H1 (cell line): ENCODE measurements around the gene THRB. TPM values are rescaled to one million over a fixed set of nuclear protein-coding genes. Genes with fewer than 3 reads are reported as not detected.

Experiments
- CTCF ChIA-PET: fragments of 300-600 bp; sonication (Branson Sonifier 250); formaldehyde crosslinking; loops from one replicate; lab custom pipeline; 2021; ENCODE audit not compliant: partially characterized antibody; lab: Charles Lee
- POLR2A ChIA-PET: fragments of 300-600 bp; sonication (Branson Sonifier 250); formaldehyde crosslinking; loops from one replicate; lab custom pipeline; 2021; ENCODE audit warnings: inconsistent platforms; ENCODE audit not compliant: partially characterized antibody; lab: Charles Lee
- DNase-seq, 2 experiments: peaks; one replicate each; pipeline versions ENCODE4 v3.0.0 to v3.0.0-alpha.2; 2010 to 2022; ENCODE audit warnings: low spot score in 2 of 2, low read depth in 1 of 2, mixed read lengths in 1 of 2
- FAIRE-seq: peaks from 2 replicates; lab custom pipeline; 2011; peaks lifted over from hg19 to GRCh38; lab: Jason Lieb, UNC
- H2AFZ ChIP-seq: 2 replicates; pipeline ENCODE4 v1.8.1; 2012; ENCODE audit warnings: low read length, inconsistent platforms
- H2AK5ac ChIP-seq: 2 replicates; pipeline ENCODE4 v1.6.1; 2013; ENCODE audit warnings: low read depth, low read length
- H2BK120ac ChIP-seq: replicated peaks from 2 replicates; pipeline ENCODE3; 2013; ENCODE audit warnings: low read depth, low read length, inconsistent platforms
- H2BK12ac ChIP-seq: 2 replicates; pipeline ENCODE4 v1.6.1; 2013; ENCODE audit warnings: low read depth, low read length
- H2BK15ac ChIP-seq: 2 replicates; pipeline ENCODE4 v1.6.1; 2013; ENCODE audit warnings: low read length
- H2BK20ac ChIP-seq: 2 replicates; pipeline ENCODE4 v1.6.1; 2013; ENCODE audit warnings: low read length
- H2BK5ac ChIP-seq: 2 replicates; pipeline ENCODE4 v1.6.1; 2013; ENCODE audit warnings: low read depth, low read length
- H3K14ac ChIP-seq: 2 replicates; pipeline ENCODE4 v1.6.1; 2013; ENCODE audit warnings: inconsistent platforms; ENCODE audit not compliant: insufficient read length
- H3K18ac ChIP-seq: 2 replicates; pipeline ENCODE4 v1.6.1; 2013; ENCODE audit warnings: low read length; ENCODE audit errors: extremely low read depth
- H3K23ac ChIP-seq: 2 replicates; pipeline ENCODE4 v1.6.1; 2013; ENCODE audit warnings: inconsistent platforms; ENCODE audit not compliant: insufficient read length
- H3K23me2 ChIP-seq: 2 replicates; pipeline ENCODE4 v1.6.1; 2013; ENCODE audit warnings: low read depth, low read length
- H3K27ac ChIP-seq: 2 replicates; pipeline ENCODE4 v1.6.1; 2011; ENCODE audit warnings: low read depth, low read length, inconsistent platforms
- H3K27me3 ChIP-seq, 4 experiments: replicated peaks in 1 of 4; 1 replicate in 1 of 4; 2 replicates in 3 of 4; pipeline versions ENCODE4 v1.6.1 to v1.8.1; 2011 to 2013; ENCODE audit warnings: low read length in 3 of 4, mild to moderate bottlenecking in 3 of 4, inconsistent platforms in 2 of 4, mixed read lengths in 2 of 4, moderate library complexity in 1 of 4; ENCODE audit not compliant: control insufficient read depth in 3 of 4, insufficient read depth in 3 of 4; ENCODE audit errors: extremely low read depth in 1 of 4
- H3K36me3 ChIP-seq, 4 experiments: 2 replicates each; pipeline versions ENCODE4 v1.6.1 to v1.8.1; 2011 to 2013; ENCODE audit warnings: mild to moderate bottlenecking in 4 of 4, low read length in 3 of 4, moderate library complexity in 2 of 4, control low read depth in 1 of 4, inconsistent platforms in 1 of 4; ENCODE audit not compliant: insufficient read depth in 4 of 4, control insufficient read depth in 2 of 4
- H3K4ac ChIP-seq: replicated peaks from 2 replicates; pipeline ENCODE3; 2013; ENCODE audit warnings: low read length, low read depth, mixed read lengths, inconsistent platforms; ENCODE audit not compliant: insufficient read length
- H3K4me1 ChIP-seq, 4 experiments: replicated peaks in 1 of 4; 1 replicate in 1 of 4; 2 replicates in 3 of 4; pipeline versions ENCODE4 v1.6.1 to v1.8.1; 2011 to 2013; ENCODE audit warnings: low read length in 3 of 4, inconsistent platforms in 2 of 4, mixed read lengths in 1 of 4; ENCODE audit not compliant: insufficient read depth in 4 of 4, control insufficient read depth in 3 of 4
- H3K4me2 ChIP-seq, 2 experiments: 2 replicates each; pipeline versions ENCODE4 v1.6.1 to v1.8.1; 2011 to 2013; ENCODE audit warnings: low read depth in 2 of 2, low read length in 2 of 2, control low read depth in 1 of 2, inconsistent platforms in 1 of 2, mild to moderate bottlenecking in 1 of 2; ENCODE audit not compliant: insufficient read depth in 1 of 2
- H3K4me3 ChIP-seq, 4 experiments: fragments of 200-600, 300-600 bp in 1 of 4; sonication (generic), shearing (Covaris generic), sonication (Bioruptor Twin) in 1 of 4; 2 replicates each; pipeline versions ENCODE4 v1.5.1 to v1.8.1; 2011 to 2016; ENCODE audit warnings: low read length in 4 of 4, low read depth in 3 of 4, control low read depth in 2 of 4, inconsistent platforms in 2 of 4, mild to moderate bottlenecking in 2 of 4, mixed read lengths in 1 of 4, moderate library complexity in 1 of 4; ENCODE audit not compliant: insufficient read depth in 2 of 4; ENCODE audit errors: extremely low read depth in 1 of 4
- H3K56ac ChIP-seq: replicated peaks from 2 replicates; pipeline ENCODE3; 2013; ENCODE audit warnings: low read depth, mild to moderate bottlenecking, mixed read lengths, low read length, inconsistent platforms; ENCODE audit not compliant: insufficient read length
- H3K79me1 ChIP-seq: 2 replicates; pipeline ENCODE4 v1.6.1; 2013; ENCODE audit warnings: low read depth, low read length, control low read depth
- H3K79me2 ChIP-seq, 2 experiments: 2 replicates each; pipeline versions ENCODE4 v1.6.1 to v1.8.1; 2012 to 2013; ENCODE audit warnings: low read length in 2 of 2, mild to moderate bottlenecking in 2 of 2, inconsistent platforms in 1 of 2; ENCODE audit not compliant: insufficient read depth in 2 of 2, control insufficient read depth in 1 of 2
- H3K9ac ChIP-seq, 4 experiments: replicated peaks in 1 of 4; 1 replicate in 1 of 4; 2 replicates in 3 of 4; pipeline versions ENCODE4 v1.6.1 to v1.8.1; 2011 to 2013; ENCODE audit warnings: low read depth in 3 of 4, low read length in 3 of 4, control low read depth in 2 of 4, mild to moderate bottlenecking in 2 of 4, moderate library complexity in 2 of 4, inconsistent platforms in 1 of 4; ENCODE audit errors: extremely low read depth in 1 of 4
- H3K9me3 ChIP-seq, 2 experiments: 2 replicates each; pipeline versions ENCODE4 v1.6.1 to v1.8.1; 2012 to 2013; ENCODE audit warnings: mild to moderate bottlenecking in 2 of 2, moderate library complexity in 2 of 2, control low read depth in 1 of 2, inconsistent platforms in 1 of 2, low read depth in 1 of 2, low read length in 1 of 2, mixed read lengths in 1 of 2; ENCODE audit not compliant: insufficient read depth in 2 of 2
- H4K20me1 ChIP-seq, 2 experiments: replicated peaks in 1 of 2; 2 replicates each; pipeline versions ENCODE3 to v1.8.1; 2011 to 2013; ENCODE audit warnings: inconsistent platforms in 2 of 2, low read length in 2 of 2, mild to moderate bottlenecking in 1 of 2; ENCODE audit not compliant: insufficient read depth in 2 of 2, control insufficient read depth in 1 of 2
- H4K5ac ChIP-seq: 2 replicates; pipeline ENCODE4 v1.6.1; 2013; ENCODE audit warnings: low read length, low read depth, mixed read lengths, inconsistent platforms; ENCODE audit not compliant: insufficient read length
- H4K8ac ChIP-seq: 2 replicates; pipeline ENCODE4 v1.8.0; 2013; ENCODE audit warnings: mild to moderate bottlenecking, moderate library complexity, low read length, inconsistent platforms; ENCODE audit not compliant: insufficient read depth; ENCODE audit errors: extremely low read depth
- H4K91ac ChIP-seq: replicated peaks from 2 replicates; pipeline ENCODE3; 2013; ENCODE audit warnings: low read length, mixed read lengths, inconsistent platforms; ENCODE audit not compliant: insufficient read length
- BACH1 ChIP-seq: IDR thresholded peaks from 2 replicates; pipeline ENCODE4 v1.6.1; 2012; ENCODE audit warnings: low read length, improper control_type of control experiment
- CREB1 ChIP-seq: IDR thresholded peaks from 2 replicates; pipeline ENCODE4 v1.6.1; 2012; ENCODE audit warnings: inconsistent platforms
- EP300 ChIP-seq, 2 experiments: IDR thresholded peaks; 1 replicate in 1 of 2; 2 replicates in 1 of 2; pipeline ENCODE4 v1.6.1; 2011 to 2012; ENCODE audit warnings: low read depth in 2 of 2, low read length in 2 of 2, mild to moderate bottlenecking in 2 of 2, borderline replicate concordance in 1 of 2, inconsistent platforms in 1 of 2, moderate library complexity in 1 of 2
- KDM4A ChIP-seq: IDR thresholded peaks from one replicate; pipeline ENCODE4 v1.7.1; 2012; ENCODE audit warnings: low read depth, mild to moderate bottlenecking, moderate library complexity, low read length, inconsistent platforms; ENCODE audit not compliant: severe bottlenecking
- NANOG ChIP-seq: IDR thresholded peaks from 2 replicates; pipeline ENCODE4 v1.6.1; 2011; ENCODE audit warnings: low read length, low read depth, mild to moderate bottlenecking, inconsistent platforms; ENCODE audit not compliant: insufficient read depth, poor library complexity, severe bottlenecking
- SAP30 ChIP-seq: fragments of 300-600 bp; sonication (generic); IDR thresholded peaks from 2 replicates; pipeline ENCODE4 v1.7.1; 2012; ENCODE audit warnings: low read length, moderate library complexity, mild to moderate bottlenecking, inconsistent platforms; ENCODE audit not compliant: insufficient read depth, insufficient replicate concordance
- TAF7 ChIP-seq: optimal IDR thresholded peaks from 2 replicates; pipeline ENCODE3; 2011; ENCODE audit warnings: low read depth, mild to moderate bottlenecking, inconsistent platforms, low read length, moderate library complexity, borderline replicate concordance
- WGBS, 2 experiments: shearing (Covaris generic) in 1 of 2; methylation state at CpG; one replicate each; pipeline versions ENCODE4 v1.1.6 to v1.1.7; 2013 to 2015; ENCODE audit warnings: low lambda C conversion rate in 2 of 2, mixed read lengths in 2 of 2, inconsistent platforms in 1 of 2, low coverage in 1 of 2, missing lambda C conversion rate in 1 of 2; ENCODE audit not compliant: insufficient replicate concordance in 2 of 2, insufficient coverage in 1 of 2, insufficient read length in 1 of 2; ENCODE audit errors: extremely low coverage in 1 of 2, missing lambda C conversion rate in 1 of 2; 5-methylcytosine and 5-hydroxymethylcytosine counted together
- polyA plus RNA-seq, 7 experiments: library from polyadenylated mRNA; depleted of rRNA in 3 of 7; stranded (reverse) in 5 of 7; unstranded in 2 of 7; fragments of >200 nt in 5 of 7; fragments of 200-250 nt in 2 of 7; gene quantifications; 1 replicate in 5 of 7; 2 replicates in 1 of 7; 4 replicates in 1 of 7; pipeline versions ENCODE4 v1.2.1 to v1.2.3, GENCODE V29; 2011 to 2013; ENCODE audit warnings: missing spikeins in 2 of 7, mixed read lengths in 2 of 7
- total RNA-seq: library from RNA; stranded (reverse); fragmentation: NEBNext Ultra II Directional; extraction: Animal tissue kit (Norgen Biotek cat#: 25700); gene quantifications from 2 replicates; pipeline ENCODE4 v1.2.1, GENCODE V29; 2021
- TF ChIP-seq, protein P1 (sequence below): IDR thresholded peaks from 2 replicates; pipeline ENCODE4 v1.6.1; 2012; ENCODE audit warnings: low read length, inconsistent platforms

The THRB gene
- total and polyA plus RNA-seq, 2 of the 8 experiments (the other 6 are each of a cell fraction or from before 2014, with no cell fraction given), result 0.98 to 3.9 TPM

DNA sequence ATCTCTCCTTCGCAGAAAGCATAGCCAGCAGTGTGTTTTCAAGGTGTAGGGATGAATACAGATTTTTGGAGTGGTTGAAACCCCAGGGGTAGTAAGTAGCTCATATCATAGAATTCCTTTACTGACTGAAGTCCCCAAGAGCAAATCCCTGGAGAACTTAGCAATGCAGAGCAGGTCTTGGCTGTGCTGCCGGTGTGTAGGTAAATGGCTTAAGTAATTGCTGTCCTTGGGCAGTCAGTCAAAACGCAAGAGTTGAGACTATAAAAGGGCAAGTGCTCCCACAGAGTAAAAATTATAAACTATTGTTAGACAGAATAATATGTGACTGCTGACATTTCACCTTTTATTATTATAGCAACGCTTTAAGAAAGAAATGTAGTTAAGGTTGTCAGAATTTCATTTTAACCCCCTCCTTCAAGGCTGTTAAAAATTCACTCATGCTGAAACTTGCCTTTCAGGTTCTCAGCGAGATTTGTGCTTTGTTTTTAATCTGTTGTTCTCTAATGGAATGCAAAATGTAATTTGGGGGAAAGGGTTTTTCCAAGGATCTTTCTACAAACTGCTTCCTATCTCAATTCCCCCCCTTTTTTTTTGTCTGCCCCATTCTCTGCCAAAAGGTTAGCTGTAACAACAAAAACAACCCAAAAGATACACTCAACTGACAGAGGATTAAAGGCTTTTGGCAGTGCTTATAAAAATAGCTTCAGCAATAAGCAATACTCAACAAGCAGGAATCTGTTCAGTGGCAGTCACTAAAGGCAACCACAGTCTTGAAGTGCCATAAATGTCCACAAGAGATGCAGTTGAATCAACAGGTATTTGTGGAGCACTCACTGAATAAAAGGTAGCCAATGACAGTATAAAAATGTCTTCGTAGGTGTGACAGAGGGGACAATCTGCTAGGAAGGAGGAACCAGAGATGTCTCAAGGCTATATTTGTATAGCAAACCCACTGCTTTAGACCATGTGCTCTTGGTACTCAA lies 105.3 kb downstream of the THRB start:
- Histone ChIP-seq H3K14ac (no peak overlapping the region), H3K9me3 (no peaks in the 10 kb centered on the region), H2AK5ac (no peak overlapping the region), H3K4me3 (peak overlapping the region in 1 of 4 experiments; percentile 5; a peak in 2 of 8 replicates), H3K9ac (no peak overlapping the region), H4K20me1 (no peaks in the 10 kb centered on the region), H3K4me1 (peaks cover 0 to 6% (median 1%) of the 10 kb centered on the region in 4 experiments; a peak in 3 of 7 replicates), H3K27ac (no peak overlapping the region), H3K79me2 (no peaks in the 10 kb centered on the region), H3K18ac (no peak overlapping the region), H2AFZ (no peak overlapping the region), H4K8ac (no peak overlapping the region), H2BK120ac (no peak overlapping the region), H3K56ac (no peak overlapping the region), H2BK15ac (no peak overlapping the region), H3K27me3 (peaks cover 0 to 2% (median under 1%) of the 10 kb centered on the region in 4 experiments; a peak in 4 of 7 replicates), H2BK20ac (no peak overlapping the region), H3K4ac (no peak overlapping the region), H3K23ac (no peak overlapping the region), H3K79me1 (no peaks in the 10 kb centered on the region), H2BK5ac (no peak overlapping the region), H3K23me2 (no peaks in the 10 kb centered on the region), H3K4me2 (peak overlapping the region in 1 of 2 experiments; percentile 50; a peak in 2 of 4 replicates), H3K36me3 (no peaks in the 10 kb centered on the region), H4K91ac (peak overlapping the region; percentile 30), H4K5ac (no peak overlapping the region), H2BK12ac (no peak overlapping the region)
- POLR2A ChIA-PET, result interaction anchor here (0.8 kb wide), 1 partner anchor 24 kb away, joined by 3 read pairs; no protein-coding TSS in a partner anchor
- FAIRE-seq (no peak), DNase-seq (no peak)
- 72% methylated on average over 6 of the region's 6 CpGs; no CpG with 5 or more reads in 1 of the 2 experiments for WGBS, 2 experiments
- CTCF ChIA-PET, result interaction anchor here (0.6 to 1.8 kb wide), 3 partner anchors 10 to 177 kb away, joined by 3 to 4 read pairs (median 3); no protein-coding TSS in a partner anchor
- TF ChIP-seq EP300 (IDR thresholded peaks at IDR 0.05; ENCODE audit: borderline replicate concordance in 1 of 2, low read depth in 2 of 2, low read length in 2 of 2) (no peak), CREB1 (no peak), TAF7 (no peak), KDM4A (no peak), BACH1 (no peak), NANOG (no peak), SAP30 (no peak)
- TF ChIP-seq, protein P1, sequence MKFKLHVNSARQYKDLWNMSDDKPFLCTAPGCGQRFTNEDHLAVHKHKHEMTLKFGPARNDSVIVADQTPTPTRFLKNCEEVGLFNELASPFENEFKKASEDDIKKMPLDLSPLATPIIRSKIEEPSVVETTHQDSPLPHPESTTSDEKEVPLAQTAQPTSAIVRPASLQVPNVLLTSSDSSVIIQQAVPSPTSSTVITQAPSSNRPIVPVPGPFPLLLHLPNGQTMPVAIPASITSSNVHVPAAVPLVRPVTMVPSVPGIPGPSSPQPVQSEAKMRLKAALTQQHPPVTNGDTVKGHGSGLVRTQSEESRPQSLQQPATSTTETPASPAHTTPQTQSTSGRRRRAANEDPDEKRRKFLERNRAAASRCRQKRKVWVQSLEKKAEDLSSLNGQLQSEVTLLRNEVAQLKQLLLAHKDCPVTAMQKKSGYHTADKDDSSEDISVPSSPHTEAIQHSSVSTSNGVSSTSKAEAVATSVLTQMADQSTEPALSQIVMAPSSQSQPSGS, result no peak
